Measurements from ENCODE around the gene RPGRIP1L. TPM values are rescaled to one million over a fixed set of nuclear protein-coding genes. Genes with fewer than 3 reads are reported as not detected.

The RPGRIP1L gene
- total RNA-seq, 1 donor from 2014 or later = 4.4 TPM

DNA sequence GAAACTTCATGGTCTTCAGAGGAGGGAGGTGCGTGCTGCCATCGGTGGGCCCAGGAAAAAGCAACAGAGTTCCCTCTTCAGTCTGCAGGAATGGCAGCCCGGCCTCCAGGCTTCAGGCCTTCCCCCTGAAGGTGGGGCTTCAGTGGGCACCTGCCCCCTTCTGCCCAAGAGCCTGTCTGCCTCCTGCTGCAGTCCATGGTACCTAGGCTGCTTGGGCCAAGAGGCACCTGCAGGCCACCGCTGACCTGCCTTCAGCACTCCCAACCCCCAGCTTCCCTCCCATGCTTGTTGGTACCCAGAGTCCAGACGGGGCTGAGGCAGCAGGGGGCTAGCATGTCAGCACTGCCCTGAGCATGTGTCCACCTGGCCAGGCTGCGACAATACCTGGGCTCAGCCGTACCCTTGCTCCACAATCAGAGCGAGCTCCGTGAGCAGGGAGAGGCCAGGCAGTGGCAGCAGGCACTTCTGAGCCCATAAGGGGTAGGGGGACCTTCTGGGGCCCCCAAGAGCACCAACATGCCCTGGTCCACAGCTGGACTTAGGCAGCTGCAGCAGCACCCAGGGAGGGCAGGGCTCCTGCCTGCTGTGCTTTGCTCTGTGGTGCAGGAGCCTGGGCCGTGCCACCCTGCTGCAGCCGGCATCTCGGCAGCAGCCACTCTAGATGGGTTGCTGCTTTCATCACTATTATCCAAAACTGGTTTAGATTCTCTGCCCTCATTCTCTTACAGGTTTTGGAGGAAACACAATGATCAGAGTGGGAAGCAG is 123.4 kb downstream of the RPGRIP1L start:
- no peaks in the 10 kb centered on the region for H3K9me3 ChIP-seq
- H3K36me3 ChIP-seq = no peaks in the 10 kb centered on the region
- H3K4me1 ChIP-seq = no peaks in the 10 kb centered on the region
- no peak for DNase-seq (ENCODE audit: extremely low spot score in 2 of 2)
- TF ChIP-seq POLR2AphosphoS5 (IDR thresholded peaks at IDR 0.05; ENCODE audit: insufficient read depth in 1 of 2, low read depth in 1 of 2) (no peak), POLR2A (IDR thresholded peaks at IDR 0.05) (no peak)
- TF ChIP-seq, protein P1, sequence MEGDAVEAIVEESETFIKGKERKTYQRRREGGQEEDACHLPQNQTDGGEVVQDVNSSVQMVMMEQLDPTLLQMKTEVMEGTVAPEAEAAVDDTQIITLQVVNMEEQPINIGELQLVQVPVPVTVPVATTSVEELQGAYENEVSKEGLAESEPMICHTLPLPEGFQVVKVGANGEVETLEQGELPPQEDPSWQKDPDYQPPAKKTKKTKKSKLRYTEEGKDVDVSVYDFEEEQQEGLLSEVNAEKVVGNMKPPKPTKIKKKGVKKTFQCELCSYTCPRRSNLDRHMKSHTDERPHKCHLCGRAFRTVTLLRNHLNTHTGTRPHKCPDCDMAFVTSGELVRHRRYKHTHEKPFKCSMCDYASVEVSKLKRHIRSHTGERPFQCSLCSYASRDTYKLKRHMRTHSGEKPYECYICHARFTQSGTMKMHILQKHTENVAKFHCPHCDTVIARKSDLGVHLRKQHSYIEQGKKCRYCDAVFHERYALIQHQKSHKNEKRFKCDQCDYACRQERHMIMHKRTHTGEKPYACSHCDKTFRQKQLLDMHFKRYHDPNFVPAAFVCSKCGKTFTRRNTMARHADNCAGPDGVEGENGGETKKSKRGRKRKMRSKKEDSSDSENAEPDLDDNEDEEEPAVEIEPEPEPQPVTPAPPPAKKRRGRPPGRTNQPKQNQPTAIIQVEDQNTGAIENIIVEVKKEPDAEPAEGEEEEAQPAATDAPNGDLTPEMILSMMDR (IDR thresholded peaks at IDR 0.05) = no peak
- H3K27me3 ChIP-seq = no peaks in the 10 kb centered on the region
- no peak overlapping the region for H3K4me3 ChIP-seq
- intact Hi-C loops (cut with DNase I) = no loop called here
- no peak overlapping the region for H3K27ac ChIP-seq

DNA sequence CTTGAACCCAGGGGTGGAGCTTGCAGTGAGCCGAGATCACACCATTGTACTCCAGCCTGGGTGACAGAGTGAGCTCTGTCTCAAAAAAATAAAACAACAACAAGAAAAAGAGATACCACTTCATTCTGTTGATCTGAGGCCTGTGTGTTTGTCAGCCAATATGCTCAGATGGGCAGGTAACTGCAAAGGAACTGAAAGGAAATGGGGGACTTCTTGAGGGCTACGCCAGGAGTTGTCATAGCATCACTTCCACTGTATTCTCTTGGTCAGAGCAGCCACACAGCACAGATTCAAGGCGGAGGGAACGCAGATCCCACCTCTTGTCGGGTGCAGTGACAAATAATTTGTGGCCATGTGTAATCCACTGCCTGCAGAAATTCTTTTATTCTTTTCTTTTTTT is 126.8 kb downstream of the RPGRIP1L start:
- H3K4me3 ChIP-seq = no peak overlapping the region
- TF ChIP-seq POLR2A (IDR thresholded peaks at IDR 0.05) (no peak), POLR2AphosphoS5 (IDR thresholded peaks at IDR 0.05; ENCODE audit: insufficient read depth in 1 of 2, low read depth in 1 of 2) (no peak)
- TF ChIP-seq, protein P1 (IDR thresholded peaks at IDR 0.05) = no peak
- H3K27me3 ChIP-seq = no peaks in the 10 kb centered on the region
- no peak overlapping the region for H3K27ac ChIP-seq
- no peaks in the 10 kb centered on the region for H3K4me1 ChIP-seq
- no peak for DNase-seq (ENCODE audit: extremely low spot score in 2 of 2)
- no peaks in the 10 kb centered on the region for H3K36me3 ChIP-seq
- H3K9me3 ChIP-seq = no peaks in the 10 kb centered on the region
- intact Hi-C loops (cut with DNase I) = no loop called here

DNA sequence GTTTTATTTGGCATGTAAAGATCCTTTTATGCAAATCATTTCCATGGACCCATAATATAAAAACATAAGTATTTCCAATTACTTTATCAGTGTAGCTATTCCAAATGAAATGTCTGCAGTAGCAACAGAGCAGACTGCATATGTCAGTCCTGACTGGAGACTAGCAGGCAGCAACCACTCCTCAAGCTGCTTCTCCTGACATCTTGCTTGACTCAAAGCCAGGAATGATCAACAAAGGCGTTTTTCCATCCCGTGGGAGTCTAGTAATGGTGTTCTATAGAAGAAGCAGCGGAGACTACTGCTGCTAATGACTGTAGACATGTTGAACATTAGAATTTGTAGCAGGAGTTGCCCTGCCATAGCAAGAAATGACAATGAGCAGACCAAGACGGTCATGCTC is 127.4 kb downstream of the RPGRIP1L start:
- H3K27ac ChIP-seq = no peak overlapping the region
- no peaks in the 10 kb centered on the region for H3K27me3 ChIP-seq
- no peak overlapping the region for H3K4me3 ChIP-seq
- TF ChIP-seq POLR2A (IDR thresholded peaks at IDR 0.05) = no peak
- no peak for TF ChIP-seq POLR2AphosphoS5 (IDR thresholded peaks at IDR 0.05; ENCODE audit: insufficient read depth in 1 of 2, low read depth in 1 of 2)
- TF ChIP-seq, protein P1 (IDR thresholded peaks at IDR 0.05) = no peak
- DNase-seq (ENCODE audit: extremely low spot score in 2 of 2) = no peak
- intact Hi-C loops (cut with DNase I) = no loop called here
- no peaks in the 10 kb centered on the region for H3K4me1 ChIP-seq
- H3K36me3 ChIP-seq = no peaks in the 10 kb centered on the region
- no peaks in the 10 kb centered on the region for H3K9me3 ChIP-seq

DNA sequence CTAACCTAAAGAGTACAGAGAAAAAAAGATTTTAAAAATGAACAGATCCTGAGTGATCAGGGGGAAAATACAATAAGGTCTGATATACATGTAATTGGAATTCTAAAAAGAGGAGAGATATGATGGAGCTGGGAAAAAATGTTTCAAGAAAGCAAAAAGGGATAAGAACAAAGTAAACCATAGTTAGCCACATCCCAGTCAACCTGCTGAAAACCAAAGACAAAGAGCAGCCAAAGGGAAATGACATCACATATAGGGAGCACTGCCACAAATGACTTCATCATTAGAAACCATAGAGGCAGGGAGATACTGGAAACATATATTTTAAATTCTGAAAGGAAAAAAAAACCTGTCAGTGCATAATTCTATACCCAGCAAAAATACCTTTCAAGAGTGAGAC is 131.9 kb downstream of the RPGRIP1L start:
- no peaks in the 10 kb centered on the region for H3K9me3 ChIP-seq
- no peaks in the 10 kb centered on the region for H3K27me3 ChIP-seq
- no peak overlapping the region for H3K27ac ChIP-seq
- H3K36me3 ChIP-seq = no peaks in the 10 kb centered on the region
- no peak overlapping the region for H3K4me3 ChIP-seq
- no peak for DNase-seq (ENCODE audit: extremely low spot score in 2 of 2)
- no peaks in the 10 kb centered on the region for H3K4me1 ChIP-seq
- intact Hi-C loops (cut with DNase I) = no loop called here
- TF ChIP-seq POLR2AphosphoS5 (IDR thresholded peaks at IDR 0.05; ENCODE audit: insufficient read depth in 1 of 2, low read depth in 1 of 2) = no peak
- TF ChIP-seq, protein P1 (IDR thresholded peaks at IDR 0.05) = no peak
- TF ChIP-seq POLR2A (IDR thresholded peaks at IDR 0.05) = no peak

DNA sequence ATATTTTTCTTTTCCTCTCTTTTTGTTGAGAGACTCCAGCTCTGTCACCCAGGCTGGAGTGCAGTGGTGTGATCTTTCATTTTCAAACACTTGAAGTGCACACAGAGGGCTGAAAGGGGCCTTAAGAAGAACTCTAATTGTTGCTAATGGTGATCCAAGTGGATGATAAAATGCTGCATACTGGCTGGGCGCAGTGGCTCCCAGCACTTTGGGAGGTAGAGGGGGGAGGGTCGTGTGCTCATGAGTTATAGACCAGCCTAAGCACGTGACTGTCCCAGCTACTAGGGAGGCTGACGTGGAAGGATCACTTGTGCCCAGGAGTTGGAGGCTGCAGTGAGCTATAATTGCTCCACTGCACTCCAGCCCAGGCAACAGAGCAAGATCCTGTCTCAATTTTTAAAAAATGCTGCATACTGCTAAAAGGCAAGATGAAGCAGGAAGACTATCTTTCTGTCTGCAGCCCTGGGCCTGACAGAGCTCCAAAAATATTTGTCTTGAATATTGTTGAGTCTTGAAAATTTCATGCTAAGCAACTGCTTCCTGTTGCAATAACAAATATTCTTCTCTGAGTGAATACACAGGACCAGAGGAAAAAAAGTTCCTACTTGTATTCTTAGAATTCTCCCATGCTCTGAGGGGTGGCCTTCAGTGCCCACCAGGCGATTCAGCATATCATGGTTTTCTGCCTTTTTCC is 137.0 kb downstream of the RPGRIP1L start:
- DNase-seq (ENCODE audit: extremely low spot score in 2 of 2) = peak in 1 of 2 donors; percentile 6
- TF ChIP-seq POLR2A (IDR thresholded peaks at IDR 0.05) (no peak), POLR2AphosphoS5 (IDR thresholded peaks at IDR 0.05; ENCODE audit: insufficient read depth in 1 of 2, low read depth in 1 of 2) (no peak)
- TF ChIP-seq, protein P1 (IDR thresholded peaks at IDR 0.05) = no peak
- H3K27ac ChIP-seq = no peak overlapping the region
- no peak overlapping the region for H3K4me3 ChIP-seq
- intact Hi-C loops (cut with DNase I) = no loop called here
- no peaks in the 10 kb centered on the region for H3K27me3 ChIP-seq
- H3K36me3 ChIP-seq = no peaks in the 10 kb centered on the region
- H3K4me1 ChIP-seq = no peaks in the 10 kb centered on the region
- H3K9me3 ChIP-seq = no peaks in the 10 kb centered on the region
